NCI-H345 treated with DMSO at 0.1 percent for 48 hours (cell line): ENCODE results near the gene SNX2.

Experiments
- DNase-seq: peaks from one replicate; lab custom pipeline; 2025; ENCODE audit not compliant: unreplicated experiment; lab: John Stamatoyannopoulos, UW

SNX2 gene

GRCh38 chr5:122772446-122772845 is 2.4 kb upstream of the SNX2 start:
- no peak for DNase-seq

GRCh38 chr5:122773619-122774018 is 1.3 kb upstream of the SNX2 start:
- no peak for DNase-seq

- DNase-seq, result no peak
These were observed 390 bp upstream of the SNX2 start for GRCh38 chr5:122774519-122774860.

GRCh38 chr5:122775550-122776542 is 966 bp downstream of the SNX2 start:
- DNase-seq, result peak; percentile 5

- DNase-seq, result no peak
These were observed 3.3 kb downstream of the SNX2 start for GRCh38 chr5:122778157-122778556.

GRCh38 chr5:122779451-122779850 is 4.6 kb downstream of the SNX2 start:
- no peak for DNase-seq

- no peak for DNase-seq
These were observed 5.4 kb downstream of the SNX2 start for GRCh38 chr5:122780296-122780695.

GRCh38 chr5:122781465-122781864 is 6.6 kb downstream of the SNX2 start:
- no peak for DNase-seq

- no peak for DNase-seq
These were observed 10.4 kb downstream of the SNX2 start for GRCh38 chr5:122785294-122785693.

GRCh38 chr5:122788371-122788770 is 13.5 kb downstream of the SNX2 start:
- no peak for DNase-seq

GRCh38 chr5:122788996-122789395 is 14.1 kb downstream of the SNX2 start:
- no peak for DNase-seq

- DNase-seq, result no peak
These were observed 14.7 kb downstream of the SNX2 start for GRCh38 chr5:122789461-122790171.

GRCh38 chr5:122790354-122791103 is 15.6 kb downstream of the SNX2 start:
- no peak for DNase-seq

- DNase-seq, result no peak
These were observed 30.6 kb downstream of the SNX2 start for GRCh38 chr5:122805481-122805880.

GRCh38 chr5:122810405-122810804 is 35.5 kb downstream of the SNX2 start:
- no peak for DNase-seq

GRCh38 chr5:122815218-122815767 is 40.4 kb downstream of the SNX2 start:
- no peak for DNase-seq

- no peak for DNase-seq
These were observed 41.9 kb downstream of the SNX2 start for GRCh38 chr5:122816756-122817155.

- DNase-seq, result no peak
These were observed 57.1 kb downstream of the SNX2 start for GRCh38 chr5:122831984-122832383.

GRCh38 chr5:122835681-122836080 is 60.8 kb downstream of the SNX2 start:
- no peak for DNase-seq

GRCh38 chr5:122836947-122837346 is 62.1 kb downstream of the SNX2 start:
- no peak for DNase-seq

- no peak for DNase-seq
These were observed 64.9 kb downstream of the SNX2 start for GRCh38 chr5:122839731-122840130.
